Prostate gland (tissue), 2 donors: Measurements from ENCODE around the gene ZNF512B.

Experiments used
- CTCF ChIP-seq, 4 experiments: fragments of 200-600 bp in 2 of 4; fragments of 450-650 bp in 2 of 4; sonication (generic) in 2 of 4; IDR thresholded peaks; 1 replicate in 3 of 4; 2 replicates in 1 of 4; pipeline ENCODE4 v1.5.1; 2016 to 2019; ENCODE audit warnings: antibody characterized with exemption in 4 of 4, mild to moderate bottlenecking in 2 of 4, moderate library complexity in 2 of 4
- POLR2A ChIP-seq: fragments of 450-650 bp; IDR thresholded peaks from one replicate; pipeline ENCODE4 v1.6.1; 2016; ENCODE audit warnings: antibody characterized with exemption, mild to moderate bottlenecking
- POLR2AphosphoS5 ChIP-seq: sonication (generic); formaldehyde crosslinking; IDR thresholded peaks from one replicate; pipeline ENCODE4 v1.6.1; 2017; ENCODE audit warnings: antibody characterized with exemption

- no peak for TF ChIP-seq CTCF (IDR thresholded peaks at IDR 0.05)
- no peak for TF ChIP-seq POLR2A
- no peak for TF ChIP-seq POLR2AphosphoS5
Measured at GRCh38 chr20:63953764-63954429, 15.8 kb downstream of the ZNF512B start.
